Measurements from ENCODE around the gene ELK4. TPM values are rescaled to one million over a fixed set of nuclear protein-coding genes. Genes with fewer than 3 reads are reported as not detected.

ELK4 gene
- total RNA-seq, 4 donors from 2014 or later = 18.0 to 33.9 (median 28.4) TPM

GRCh38 chr1:205604825-205605505 lies 26.8 kb downstream of the ELK4 start:
- Histone ChIP-seq H3K27ac (no peak overlapping the region), H3K27me3 (no peaks in the 10 kb centered on the region), H3K4me3 (replicated peaks in 1 of 3) (no peak overlapping the region), H3K4me1 (peaks cover 14 to 18% of the 10 kb centered on the region in 2 donors), H3K36me3 (no peaks in the 10 kb centered on the region), H3K9me3 (no peaks in the 10 kb centered on the region)
- intact Hi-C loops (cut with DNase I) = no loop called here
- WGBS, 2 donors = 81 to 90% methylated on average over 5 of the region's 5 CpGs
- TF ChIP-seq CTCF (IDR thresholded peaks at IDR 0.05) (no peak), POLR2A (IDR thresholded peaks at IDR 0.05) (no peak)
- no peak for DNase-seq

- Histone ChIP-seq H3K27me3 (no peaks in the 10 kb centered on the region), H3K36me3 (no peaks in the 10 kb centered on the region), H3K4me3 (replicated peaks in 1 of 3) (no peak overlapping the region), H3K9me3 (no peaks in the 10 kb centered on the region), H3K27ac (no peak overlapping the region), H3K4me1 (peaks cover 21 to 27% of the 10 kb centered on the region in 2 donors)
- intact Hi-C loops (cut with DNase I) = no loop called here
- no peak for TF ChIP-seq POLR2A (IDR thresholded peaks at IDR 0.05)
- no peak for TF ChIP-seq CTCF (IDR thresholded peaks at IDR 0.05)
- WGBS, 2 donors = 93 to 96% methylated on average over 5 of the region's 5 CpGs
- DNase-seq = no peak
Observed at GRCh38 chr1:205604059-205604458, 27.8 kb downstream of the ELK4 start.

GRCh38 chr1:205601205-205601604 lies 30.6 kb downstream of the ELK4 start:
- 88 to 96% methylated on average over 4 of the region's 4 CpGs for WGBS, 2 donors

GRCh38 chr1:205600085-205600484 lies 31.7 kb downstream of the ELK4 start:
- TF ChIP-seq CTCF (IDR thresholded peaks at IDR 0.05) = no peak
- no peak for TF ChIP-seq POLR2A (IDR thresholded peaks at IDR 0.05)
- Histone ChIP-seq H3K4me3 (replicated peaks in 1 of 3) (no peak overlapping the region), H3K27ac (peak overlapping the region in 2 of 3 donors; percentile 33 to 40), H3K9me3 (no peaks in the 10 kb centered on the region), H3K36me3 (no peaks in the 10 kb centered on the region), H3K27me3 (no peaks in the 10 kb centered on the region), H3K4me1 (peaks cover 21 to 36% of the 10 kb centered on the region in 2 donors)
- WGBS, 2 donors = 50 to 78% methylated on average over 1 of the region's 1 CpG
- intact Hi-C loops (cut with DNase I) = no loop called here
- no peak for DNase-seq

More at GRCh38 chr1:205601205-205601604, 30.6 kb downstream of the ELK4 start:
- Histone ChIP-seq H3K27me3 (no peaks in the 10 kb centered on the region), H3K4me3 (replicated peaks in 1 of 3) (no peak overlapping the region), H3K9me3 (no peaks in the 10 kb centered on the region), H3K4me1 (peaks cover 21 to 36% of the 10 kb centered on the region in 2 donors), H3K27ac (no peak overlapping the region), H3K36me3 (no peaks in the 10 kb centered on the region)
- intact Hi-C loops (cut with DNase I) = no loop called here
- no peak for DNase-seq
- TF ChIP-seq POLR2A (IDR thresholded peaks at IDR 0.05) (no peak), CTCF (IDR thresholded peaks at IDR 0.05) (no peak)

GRCh38 chr1:205599669-205600042 lies 32.2 kb downstream of the ELK4 start:
- TF ChIP-seq CTCF (IDR thresholded peaks at IDR 0.05) = no peak
- no peak for TF ChIP-seq POLR2A (IDR thresholded peaks at IDR 0.05)
- no peak overlapping the region for H3K4me3 ChIP-seq (replicated peaks in 1 of 3)
- H3K27ac ChIP-seq = peak overlapping the region in 2 of 3 donors; percentile 33 to 40
- intact Hi-C loops (cut with DNase I) = no loop called here
- H3K36me3 ChIP-seq = no peaks in the 10 kb centered on the region
- H3K9me3 ChIP-seq = no peaks in the 10 kb centered on the region
- peaks cover 21 to 36% of the 10 kb centered on the region in 2 donors for H3K4me1 ChIP-seq
- DNase-seq = no peak
- 40 to 69% methylated on average over 5 of the region's 5 CpGs for WGBS, 2 donors
- no peaks in the 10 kb centered on the region for H3K27me3 ChIP-seq

Data from thyroid gland (tissue), 4 donors.